WTC11 (cell line): Measurements from ENCODE around the gene SMC2. TPM values are rescaled to one million over a fixed set of nuclear protein-coding genes. Genes with fewer than 3 reads are reported as not detected.

ENCODE experiments used
- ATAC-seq: fragments of 200-7000 bp; cut with Tn5 transposase; 2 replicates; pipeline ENCODE4 v1.10.0; 2021; ENCODE audit warnings: mild to moderate bottlenecking, moderate library complexity
- CTCF ChIA-PET: fragments of 300-600 bp; sonication (Branson Sonifier 250); formaldehyde crosslinking; loops from one replicate; lab custom pipeline; 2021; ENCODE audit warnings: antibody characterized with exemption; lab: Charles Lee
- POLR2A ChIA-PET: fragments of 350-600 bp; sonication (Branson Sonifier 250); formaldehyde crosslinking; loops from one replicate; lab custom pipeline; 2021; ENCODE audit warnings: antibody characterized with exemption; lab: Charles Lee
- DNase-seq: peaks from one replicate; pipeline ENCODE4 v3.0.0; 2021; ENCODE audit warnings: low spot score
- H3K27ac Mint-ChIP-seq: 2 replicates; pipeline ENCODE4 v1.8.0; 2021; ENCODE audit warnings: mixed read lengths
- H3K27me3 Mint-ChIP-seq: 2 replicates; pipeline ENCODE4 v1.8.0; 2021; ENCODE audit warnings: low read depth, mild to moderate bottlenecking, moderate library complexity, mixed read lengths
- H3K36me3 Mint-ChIP-seq: 2 replicates; pipeline ENCODE4 v1.8.0; 2021; ENCODE audit warnings: mixed read lengths
- H3K4me1 Mint-ChIP-seq: 2 replicates; pipeline ENCODE4 v1.8.0; 2022; ENCODE audit warnings: mixed read lengths
- H3K4me3 Mint-ChIP-seq: 2 replicates; pipeline ENCODE4 v1.8.0; 2021; ENCODE audit warnings: mild to moderate bottlenecking, moderate library complexity, mixed read lengths
- H3K9me3 Mint-ChIP-seq: 2 replicates; pipeline ENCODE4 v1.8.0; 2021; ENCODE audit warnings: mixed read lengths
- CDX4 ChIP-seq: fragments of 250-450 bp; sonication (Bioruptor Pico); IDR thresholded peaks from 2 replicates; pipeline ENCODE4 v1.9.0; 2021; ENCODE audit warnings: moderate library complexity, mild to moderate bottlenecking, inconsistent platforms, borderline replicate concordance
- CREB1 ChIP-seq: sonication (generic); formaldehyde crosslinking; IDR thresholded peaks from 2 replicates; pipeline ENCODE4 v1.8.0; 2023; ENCODE audit warnings: mild to moderate bottlenecking, missing genetic modification reagents
- FOXP4 ChIP-seq: sonication (generic); formaldehyde crosslinking; IDR thresholded peaks from 2 replicates; pipeline ENCODE4 v1.8.0; 2022; ENCODE audit warnings: mild to moderate bottlenecking, missing genetic modification reagents
- JUN ChIP-seq: sonication (generic); formaldehyde crosslinking; IDR thresholded peaks from 2 replicates; pipeline ENCODE4 v1.8.0; 2023; ENCODE audit warnings: mild to moderate bottlenecking, missing genetic modification reagents
- MXD4 ChIP-seq: fragments of 250-450 bp; sonication (Bioruptor Pico); IDR thresholded peaks from 2 replicates; pipeline ENCODE4 v1.8.0; 2021; ENCODE audit warnings: mild to moderate bottlenecking, moderate library complexity, borderline replicate concordance
- MYBL2 ChIP-seq: sonication (generic); formaldehyde crosslinking; IDR thresholded peaks from 2 replicates; pipeline ENCODE4 v1.8.1; 2023; ENCODE audit warnings: mild to moderate bottlenecking, moderate library complexity, missing genetic modification reagents
- NR2C2 ChIP-seq: sonication (generic); formaldehyde crosslinking; IDR thresholded peaks from 2 replicates; pipeline ENCODE4 v1.8.0; 2022; ENCODE audit warnings: mild to moderate bottlenecking, missing genetic modification reagents
- PRRX2 ChIP-seq: fragments of 250-450 bp; sonication (Bioruptor Pico); IDR thresholded peaks from 2 replicates; pipeline ENCODE4 v1.8.0; 2021; ENCODE audit warnings: mild to moderate bottlenecking
- RELA ChIP-seq: sonication (generic); formaldehyde crosslinking; IDR thresholded peaks from 2 replicates; pipeline ENCODE4 v1.8.1; 2022; ENCODE audit warnings: missing genetic modification reagents, mild to moderate bottlenecking, borderline replicate concordance
- RORB ChIP-seq: fragments of 250-450 bp; sonication (Bioruptor Pico); IDR thresholded peaks from 2 replicates; pipeline ENCODE4 v1.9.0; 2021; ENCODE audit warnings: mild to moderate bottlenecking
- STAT6 ChIP-seq: sonication (generic); formaldehyde crosslinking; conservative IDR thresholded peaks from 2 replicates; pipeline ENCODE4 v1.8.1; 2023; ENCODE audit warnings: mild to moderate bottlenecking, low read depth, missing genetic modification reagents, moderate library complexity
- TEAD1 ChIP-seq: sonication (generic); formaldehyde crosslinking; IDR thresholded peaks from 2 replicates; pipeline ENCODE4 v1.8.0; 2022; ENCODE audit warnings: mild to moderate bottlenecking, missing genetic modification reagents
- TEAD4 ChIP-seq: sonication (generic); formaldehyde crosslinking; IDR thresholded peaks from 2 replicates; pipeline ENCODE4 v1.8.0; 2022; ENCODE audit warnings: mild to moderate bottlenecking, missing genetic modification reagents
- TP53 ChIP-seq: sonication (generic); formaldehyde crosslinking; IDR thresholded peaks from 2 replicates; pipeline ENCODE4 v1.8.1; 2023; ENCODE audit warnings: mild to moderate bottlenecking, missing genetic modification reagents
- ZNF121 ChIP-seq: sonication (generic); formaldehyde crosslinking; IDR thresholded peaks from 2 replicates; pipeline ENCODE4 v1.8.0; 2023; ENCODE audit warnings: missing genetic modification reagents
- ZNF232 ChIP-seq: sonication (generic); formaldehyde crosslinking; IDR thresholded peaks from 2 replicates; pipeline ENCODE4 v1.8.0; 2022; ENCODE audit warnings: mild to moderate bottlenecking, missing genetic modification reagents
- ZNF263 ChIP-seq: sonication (generic); formaldehyde crosslinking; IDR thresholded peaks from 2 replicates; pipeline ENCODE4 v1.8.1; 2022; ENCODE audit warnings: low read depth, mild to moderate bottlenecking, moderate library complexity, missing genetic modification reagents
- ZNF425 ChIP-seq: fragments of 250-450 bp; sonication (Bioruptor Pico); conservative IDR thresholded peaks from 2 replicates; pipeline ENCODE4 v1.9.0; 2021; ENCODE audit warnings: mild to moderate bottlenecking
- ZNF532 ChIP-seq: fragments of 250-450 bp; sonication (Bioruptor Pico); IDR thresholded peaks from 2 replicates; pipeline ENCODE4 v1.9.0; 2021; ENCODE audit warnings: mild to moderate bottlenecking, borderline replicate concordance
- total RNA-seq: library from RNA; stranded (reverse); gene quantifications from 3 replicates; pipeline ENCODE4 v1.2.3, GENCODE V29; 2021

Gene SMC2
- total RNA-seq, 1 experiment from 2014 or later, result 31.9 TPM

GRCh38 chr9:104121022-104121421 lies 26.9 kb downstream of the SMC2 start:
- ATAC-seq (peak; percentile 55), DNase-seq (peak; percentile 12)
- CTCF ChIA-PET, result interaction anchor here (0.6 to 1.2 kb wide), 6 partner anchors 27 to 626 kb away, joined by 3 to 4 read pairs (median 4); partner anchors contain the start of gene SMC2
- TF ChIP-seq RORB (CRISPR knock-in tag) (no peak), ZNF263 (CRISPR knock-in tag) (no peak), ZNF532 (CRISPR knock-in tag) (no peak), FOXP4 (CRISPR knock-in tag) (no peak), CDX4 (CRISPR knock-in tag) (no peak), STAT6 (CRISPR knock-in tag) (no peak), CREB1 (no peak), PRRX2 (CRISPR knock-in tag) (no peak), RELA (CRISPR knock-in tag) (no peak), MYBL2 (CRISPR knock-in tag) (no peak), JUN (CRISPR knock-in tag) (no peak), ZNF425 (CRISPR knock-in tag) (no peak), NR2C2 (CRISPR knock-in tag) (no peak), TP53 (no peak), TEAD4 (CRISPR knock-in tag) (no peak), ZNF232 (CRISPR knock-in tag) (no peak), MXD4 (no peak), ZNF121 (CRISPR knock-in tag) (no peak), TEAD1 (CRISPR knock-in tag) (no peak)
- Mint-ChIP-seq H3K4me1 (no peaks in the 10 kb centered on the region), H3K4me3 (no peak overlapping the region), H3K27me3 (no peaks in the 10 kb centered on the region), H3K36me3 (peaks cover 50% of the 10 kb centered on the region), H3K9me3 (no peaks in the 10 kb centered on the region), H3K27ac (no peak overlapping the region)
- POLR2A ChIA-PET, result interaction anchor here (0.7 kb wide), 1 partner anchor 1211 kb away, joined by 3 read pairs; no protein-coding TSS in a partner anchor
